Loucy (cell line): Measurements from ENCODE around the gene CAPN9.

Experiments used
- CTCF ChIP-seq: fragments of 200-600 bp; sonication (generic); conservative IDR thresholded peaks from 2 replicates; pipeline ENCODE4 v1.5.1; 2014; ENCODE audit warnings: mild to moderate bottlenecking, antibody characterized with exemption, low read length
- EZH2phosphoT487 ChIP-seq: fragments of 200-600 bp; IDR thresholded peaks from 2 replicates; pipeline ENCODE4 v1.6.1; 2018; ENCODE audit warnings: antibody characterized with exemption, mild to moderate bottlenecking, moderate library complexity, borderline replicate concordance

DNA sequence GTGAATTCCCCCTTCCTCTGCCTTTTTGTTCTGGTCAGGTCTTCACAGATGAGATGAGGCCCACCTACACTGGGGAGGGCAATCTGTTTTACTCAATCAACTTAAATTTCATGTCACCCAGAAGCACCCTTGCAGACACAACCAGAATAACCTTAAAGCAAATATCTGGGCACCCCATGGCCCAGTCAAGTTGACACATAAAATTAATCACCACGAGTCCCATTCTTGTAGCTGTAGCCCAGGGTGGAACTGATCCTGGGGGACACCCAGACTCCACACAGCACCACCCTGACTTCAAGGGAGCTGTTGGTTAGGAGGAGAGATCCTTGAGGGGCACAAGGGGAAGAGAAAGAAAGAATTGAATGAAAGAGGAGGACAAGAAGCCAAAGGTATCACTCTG lies 23.1 kb downstream of the CAPN9 start:
- TF ChIP-seq CTCF (no peak), EZH2phosphoT487 (no peak)
